GM19467 (cell line): ENCODE measurements around the gene THAP7.

Experiments
- ATAC-seq: cut with Tn5 transposase; IDR thresholded peaks from one replicate; pipeline ENCODE4 v1.9.1; 2021; ENCODE audit warnings: mild to moderate bottlenecking, moderate library complexity; ENCODE audit not compliant: unreplicated experiment

THAP7 gene

GRCh38 chr22:21031545-21032036, 29.7 kb upstream of the THAP7 start:
- no peak for ATAC-seq

- ATAC-seq: no peak
Observed at GRCh38 chr22:21030621-21031544, 29.0 kb upstream of the THAP7 start.

- no peak for ATAC-seq
Observed at GRCh38 chr22:21030032-21030431, 28.1 kb upstream of the THAP7 start.

GRCh38 chr22:21029486-21030025, 27.6 kb upstream of the THAP7 start:
- no peak for ATAC-seq

GRCh38 chr22:21028277-21029251, 26.6 kb upstream of the THAP7 start:
- ATAC-seq: no peak

GRCh38 chr22:21026783-21027692, 25.1 kb upstream of the THAP7 start:
- no peak for ATAC-seq

GRCh38 chr22:21025763-21026755, 24.1 kb upstream of the THAP7 start:
- ATAC-seq: no peak

- ATAC-seq: no peak
Observed at GRCh38 chr22:21025266-21025665, 23.3 kb upstream of the THAP7 start.

GRCh38 chr22:21022955-21023614, 21.2 kb upstream of the THAP7 start:
- no peak for ATAC-seq

- no peak for ATAC-seq
Observed at GRCh38 chr22:21022507-21022906, 20.6 kb upstream of the THAP7 start.

- no peak for ATAC-seq
Observed at GRCh38 chr22:21020802-21021429, 19.0 kb upstream of the THAP7 start.

- no peak for ATAC-seq
Observed at GRCh38 chr22:21018314-21018713, 16.4 kb upstream of the THAP7 start.

- ATAC-seq: no peak
Observed at GRCh38 chr22:21016644-21017420, 14.9 kb upstream of the THAP7 start.

- ATAC-seq: no peak
Observed at GRCh38 chr22:21015466-21016006, 13.6 kb upstream of the THAP7 start.

- no peak for ATAC-seq
Observed at GRCh38 chr22:21014726-21015465, 13.0 kb upstream of the THAP7 start, which contains the start of gene P2RX6. P2RX6 (plus strand) TSS chr22:21015165; CDS start chr22:21015175, 10 bp downstream.

- peak; percentile 78 for ATAC-seq
Observed at GRCh38 chr22:21014202-21014725, 12.3 kb upstream of the THAP7 start.
